Aortic smooth muscle cell (primary cell): ENCODE measurements around the gene BLOC1S4. TPM values are rescaled to one million over a fixed set of nuclear protein-coding genes. Genes with fewer than 3 reads are reported as not detected.

Source experiments
- total RNA-seq: library from RNA; depleted of rRNA; stranded (reverse); fragments of >200 nt; gene quantifications from 2 replicates; pipeline ENCODE4 v1.2.3, GENCODE V29; 2014

The BLOC1S4 gene
- 9.3 and 12.7 TPM in 2 replicates for total RNA-seq

DNA sequence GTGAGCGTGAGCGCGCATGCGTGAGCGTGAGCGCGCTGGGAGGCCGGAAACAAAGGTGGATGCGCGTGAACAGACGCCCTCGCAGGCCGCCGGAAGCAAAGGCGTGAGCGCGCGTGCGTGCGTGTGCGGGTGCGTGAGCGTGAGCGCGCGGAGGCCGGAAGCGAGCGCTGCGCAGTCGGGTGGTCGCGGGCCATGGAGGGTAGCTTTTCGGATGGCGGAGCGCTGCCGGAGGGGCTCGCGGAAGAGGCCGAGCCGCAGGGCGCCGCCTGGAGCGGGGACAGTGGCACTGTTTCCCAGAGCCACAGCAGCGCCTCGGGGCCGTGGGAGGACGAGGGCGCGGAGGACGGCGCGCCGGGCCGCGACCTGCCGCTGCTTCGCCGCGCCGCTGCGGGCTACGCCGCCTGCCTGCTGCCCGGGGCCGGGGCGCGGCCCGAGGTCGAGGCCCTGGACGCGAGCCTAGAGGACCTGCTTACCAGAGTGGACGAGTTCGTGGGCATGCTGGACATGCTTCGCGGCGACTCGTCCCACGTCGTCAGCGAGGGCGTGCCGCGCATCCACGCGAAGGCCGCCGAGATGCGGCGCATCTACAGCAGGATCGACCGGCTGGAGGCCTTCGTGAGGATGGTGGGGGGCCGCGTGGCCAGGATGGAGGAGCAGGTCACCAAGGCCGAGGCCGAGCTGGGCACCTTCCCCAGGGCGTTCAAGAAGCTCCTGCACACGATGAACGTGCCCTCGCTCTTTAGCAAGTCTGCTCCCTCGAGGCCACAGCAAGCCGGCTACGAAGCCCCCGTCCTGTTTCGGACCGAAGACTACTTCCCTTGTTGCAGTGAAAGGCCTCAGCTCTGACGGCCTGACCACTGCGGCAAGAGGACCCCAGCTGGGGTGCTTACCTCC is at the start of gene BLOC1S4:
Gene BLOC1S4 (plus strand): TSS at position 157 of the 894 bp plus-strand sequence. CDS start 36 bp downstream, at position 193.

DNA sequence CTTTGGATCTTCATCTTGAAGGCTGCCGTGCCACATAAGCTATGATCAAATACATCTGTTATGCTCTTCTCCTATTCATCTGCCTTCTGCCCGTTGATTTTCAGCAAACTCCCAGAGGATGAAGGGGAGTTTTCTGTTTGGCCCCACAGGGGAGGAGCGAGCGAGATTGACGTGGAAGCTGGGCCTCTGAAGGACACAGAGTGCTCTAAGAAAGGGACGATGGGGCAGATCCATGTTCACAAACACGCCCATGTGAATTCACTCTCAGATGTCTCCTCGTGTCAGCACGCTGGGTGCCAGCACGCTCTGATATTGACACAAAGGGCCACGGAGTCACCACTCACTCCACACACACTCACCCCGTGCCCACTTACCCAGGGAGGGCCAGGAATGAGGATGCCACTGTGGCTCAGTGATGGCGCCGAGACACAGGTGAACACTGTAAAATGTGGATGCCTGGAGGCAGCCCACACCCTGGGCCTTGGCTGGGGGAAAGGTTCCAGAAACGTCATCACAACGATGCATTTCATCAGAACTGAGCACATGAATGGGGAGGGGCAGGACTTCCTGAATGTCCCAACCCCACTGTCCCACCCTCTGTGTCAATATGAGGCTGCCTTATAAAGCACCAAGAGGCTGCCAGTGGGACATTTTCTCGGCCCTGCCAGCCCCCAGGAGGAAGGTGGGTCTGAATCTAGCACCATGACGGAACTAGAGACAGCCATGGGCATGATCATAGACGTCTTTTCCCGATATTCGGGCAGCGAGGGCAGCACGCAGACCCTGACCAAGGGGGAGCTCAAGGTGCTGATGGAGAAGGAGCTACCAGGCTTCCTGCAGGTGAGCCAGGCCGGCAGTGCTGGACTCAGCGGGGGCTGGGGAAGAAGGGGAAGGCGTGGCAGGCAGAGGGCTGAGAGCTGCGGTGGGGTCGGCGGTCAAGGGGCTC is 22.5 kb upstream of the BLOC1S4 start, which contains the start of gene S100P:
Gene S100P (plus strand): TSS at position 648 of the 946 bp plus-strand sequence. CDS start 55 bp downstream, at position 703.

DNA sequence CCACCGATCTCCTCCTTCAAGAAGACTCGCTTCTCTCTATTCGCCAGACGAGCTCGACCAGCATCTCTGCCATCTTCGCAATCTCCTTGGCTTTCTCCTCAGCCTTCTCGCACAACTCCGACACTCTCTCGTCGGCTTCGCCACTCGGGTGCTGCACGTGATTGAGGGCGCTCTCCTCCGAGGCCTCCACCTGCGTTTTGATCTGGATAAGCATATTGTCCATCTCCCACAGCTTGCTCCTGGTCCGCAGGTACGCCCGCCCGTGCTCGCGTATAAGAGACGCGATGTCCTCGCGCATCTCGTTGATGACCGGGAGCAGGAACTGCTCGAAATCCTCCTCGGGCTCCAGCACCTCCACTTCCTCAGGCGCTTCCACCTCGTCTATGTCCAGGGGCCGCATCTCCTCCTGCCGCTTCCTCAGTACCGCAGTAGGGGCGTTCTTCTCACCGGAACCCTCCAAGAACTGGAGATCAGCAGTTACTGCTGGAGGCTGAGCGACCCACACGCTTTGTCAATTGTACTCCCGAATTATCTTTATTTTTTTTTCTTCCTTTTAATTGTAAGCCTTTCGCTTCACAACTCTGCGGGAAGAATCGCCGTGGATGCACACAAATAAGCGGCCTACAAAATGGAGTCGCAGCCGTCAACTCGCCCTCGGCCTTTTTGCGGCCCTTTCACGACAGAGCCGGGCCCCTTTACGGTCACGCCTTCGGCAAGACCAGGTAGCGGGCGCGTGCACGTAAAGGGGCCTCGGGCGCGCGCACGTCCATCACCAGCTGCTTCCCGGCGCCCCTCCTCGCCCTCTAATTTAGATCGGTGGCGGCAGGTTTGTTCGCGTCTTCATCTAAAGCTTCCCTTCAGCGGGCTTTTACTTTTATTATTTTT is 6.5 kb upstream of the BLOC1S4 start, which contains the start of gene MRFAP1L1:
Gene MRFAP1L1 (minus strand): TSS at position 636 of the 885 bp plus-strand sequence. CDS start 236 bp downstream, at position 400.

Other genes starting within 250 kb of the BLOC1S4 start
- gene PPP2R2C, start 243.6 kb upstream of the BLOC1S4 start, total RNA-seq = under 0.01 and 0.06 TPM in 2 replicates
- gene MAN2B2, start 141.0 kb upstream of the BLOC1S4 start, total RNA-seq = 19.5 and 19.6 TPM in 2 replicates
- gene MRFAP1, start 75.5 kb upstream of the BLOC1S4 start, total RNA-seq = 111 and 133 TPM in 2 replicates
- not detected in 2 replicates for gene S100P, start 22.3 kb upstream of the BLOC1S4 start, total RNA-seq
- gene MRFAP1L1, start 6.3 kb upstream of the BLOC1S4 start, total RNA-seq = 62.0 and 62.4 TPM in 2 replicates
- 19.9 and 21.0 TPM in 2 replicates for gene KIAA0232, start 66.6 kb downstream of the BLOC1S4 start, total RNA-seq
- gene TBC1D14, start 193.7 kb downstream of the BLOC1S4 start, total RNA-seq = 34.7 and 35.1 TPM in 2 replicates